ENCODE measurements around the gene OLFML2B.

Gene OLFML2B

DNA sequence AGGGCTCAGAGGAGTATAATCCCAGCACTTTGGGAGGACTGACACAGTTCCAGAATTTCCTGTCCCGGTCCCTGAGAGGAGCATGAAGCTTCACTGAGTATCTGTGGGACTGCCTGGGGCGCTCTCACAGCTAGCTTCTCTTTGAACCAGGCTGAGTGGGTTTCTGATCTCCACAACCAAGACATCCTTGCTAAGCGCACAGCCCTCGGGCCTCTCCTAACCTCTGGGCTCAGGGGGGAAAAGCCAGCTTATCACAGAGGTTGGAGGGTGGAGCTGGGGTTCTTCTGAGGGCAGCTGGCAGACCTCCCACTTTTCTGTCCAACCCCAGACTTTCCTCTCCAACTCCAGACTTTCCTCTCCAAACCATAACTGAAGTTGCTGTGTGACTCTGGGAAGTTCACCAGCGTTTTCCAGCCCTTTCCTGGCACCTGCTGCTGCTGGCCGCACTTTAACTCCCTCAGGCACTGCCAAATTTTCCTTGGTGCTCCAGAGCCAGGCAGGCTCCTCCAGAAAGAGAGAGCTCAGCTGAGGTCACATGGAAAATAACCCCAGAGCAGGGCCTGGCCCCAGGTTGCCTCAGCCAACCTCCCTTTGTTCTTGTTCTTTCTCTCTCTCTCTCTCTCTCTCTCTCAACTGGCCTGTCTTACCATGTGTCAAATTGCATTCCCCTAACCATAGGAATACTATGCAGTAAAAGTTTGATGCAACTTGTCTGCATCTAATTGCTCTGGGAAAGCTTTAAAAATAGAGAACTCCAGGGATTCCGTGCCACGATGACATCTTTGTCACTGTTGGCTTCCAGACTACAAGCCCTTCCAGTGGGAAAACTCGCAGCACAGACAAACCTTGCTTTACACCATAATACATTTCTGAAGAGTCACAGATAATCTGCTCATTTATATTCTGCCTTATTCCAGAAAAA lies 49.5 kb downstream of the OLFML2B start:
- DNase-seq = no peak

DNA sequence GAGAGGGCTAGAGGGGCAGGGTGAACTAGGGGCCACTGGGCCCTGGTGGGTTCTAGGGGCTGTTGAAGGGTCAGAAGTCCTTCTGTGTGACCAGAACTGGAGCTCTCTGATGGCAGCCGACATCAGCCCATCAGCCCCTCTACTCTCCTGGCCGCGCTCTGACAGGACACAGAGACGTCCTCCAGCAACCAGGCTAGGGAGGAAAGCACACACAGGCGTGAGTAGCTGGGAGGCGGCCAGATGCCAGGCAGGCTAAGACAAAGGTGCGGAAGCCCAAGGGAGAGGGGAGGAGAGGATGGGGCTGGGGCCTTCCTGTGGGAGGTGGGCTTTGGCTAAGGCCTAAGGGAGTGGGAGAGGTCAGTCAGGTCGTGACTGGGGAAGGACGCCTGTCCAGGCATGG lies 50.8 kb downstream of the OLFML2B start:
- DNase-seq = no peak

- DNase-seq = no peak
Observed at GRCh38 chr1:161970633-161971032, 53.0 kb downstream of the OLFML2B start.

DNA sequence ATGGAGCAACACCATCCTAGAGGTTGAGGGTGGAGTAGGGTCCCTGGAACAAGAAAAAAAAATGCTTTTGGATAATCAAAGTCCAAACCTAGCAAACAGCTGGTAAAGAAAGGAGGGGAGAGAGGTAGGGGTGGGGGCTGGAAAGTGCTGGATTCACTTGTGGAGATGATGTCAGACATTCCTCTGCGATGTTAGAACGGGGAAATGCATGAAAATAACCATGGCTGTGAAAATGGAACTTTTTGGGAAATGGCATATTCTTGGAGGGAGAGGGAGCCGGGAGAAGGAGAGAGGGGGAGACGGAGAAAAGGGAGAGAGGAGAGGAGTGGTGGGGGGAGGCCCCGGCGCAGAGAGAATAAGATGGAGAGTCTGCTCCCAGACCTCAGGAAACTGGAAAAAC lies 53.6 kb downstream of the OLFML2B start:
- no peak for DNase-seq

DNA sequence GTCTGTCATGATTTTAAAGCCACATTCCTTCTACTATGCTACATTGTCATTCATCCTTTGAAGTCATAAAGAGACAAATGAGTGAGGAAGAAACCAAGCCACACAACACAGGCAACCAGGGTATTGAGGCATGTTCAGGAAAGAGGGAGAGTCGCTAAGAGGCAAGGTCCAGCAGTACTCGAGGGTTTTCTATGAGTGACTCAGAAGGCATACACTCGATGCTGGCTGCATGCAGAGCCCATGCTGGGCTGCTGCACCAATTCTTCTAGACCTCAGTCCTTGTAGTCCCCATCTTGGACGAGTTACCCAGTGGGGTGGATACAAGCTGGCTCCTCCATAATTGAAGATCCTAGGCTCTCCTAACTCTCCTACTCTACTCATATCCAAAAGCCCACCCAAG lies 57.6 kb downstream of the OLFML2B start:
- no peak for DNase-seq

- DNase-seq = peak in 2 of 4 experiments; percentile 31 to 34
Observed at GRCh38 chr1:161962091-161962887, 61.4 kb downstream of the OLFML2B start.

GRCh38 chr1:161958425-161958824 lies 65.2 kb downstream of the OLFML2B start:
- no peak for DNase-seq

DNA sequence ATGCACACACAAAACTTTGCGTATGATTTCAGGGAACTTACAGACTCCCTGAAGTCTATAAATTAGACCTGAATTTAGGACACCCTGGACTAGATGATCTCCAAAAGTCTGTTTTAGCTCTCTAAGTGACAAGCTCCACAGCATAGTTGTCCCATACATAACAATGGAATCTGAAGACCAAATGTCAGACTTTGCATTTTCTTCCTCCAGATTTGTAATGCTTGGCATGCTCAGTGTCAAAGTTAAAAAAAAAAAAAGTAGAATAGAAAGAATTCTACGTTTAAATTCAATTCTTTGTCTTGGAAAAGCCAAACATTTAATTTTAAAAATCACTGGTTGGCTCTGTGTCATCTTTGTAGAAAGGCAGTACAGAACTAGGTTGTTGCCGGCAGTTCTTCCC lies 66.7 kb downstream of the OLFML2B start:
- no peak for DNase-seq

- no peak for DNase-seq
Observed at GRCh38 chr1:161956097-161956496, 67.6 kb downstream of the OLFML2B start.

DNA sequence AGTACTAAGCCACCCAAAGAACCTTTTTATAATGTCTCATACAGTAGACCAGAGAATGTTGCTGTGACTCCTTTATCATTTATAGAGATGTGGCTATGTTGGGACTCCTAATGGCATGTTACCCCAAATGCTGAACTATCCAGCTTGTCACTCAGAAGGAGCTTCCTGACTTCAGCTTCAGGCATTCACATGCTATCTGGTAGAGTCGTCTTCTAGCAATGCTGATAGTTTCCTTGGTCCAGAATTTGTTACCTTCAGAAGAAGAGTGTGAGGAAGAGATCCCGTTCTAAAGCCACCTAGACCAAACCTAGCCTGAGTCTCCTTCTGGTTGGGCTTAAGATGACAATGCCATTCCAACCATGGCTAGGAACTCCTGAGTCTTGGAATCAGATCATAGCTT lies 68.1 kb downstream of the OLFML2B start:
- DNase-seq = no peak

DNA sequence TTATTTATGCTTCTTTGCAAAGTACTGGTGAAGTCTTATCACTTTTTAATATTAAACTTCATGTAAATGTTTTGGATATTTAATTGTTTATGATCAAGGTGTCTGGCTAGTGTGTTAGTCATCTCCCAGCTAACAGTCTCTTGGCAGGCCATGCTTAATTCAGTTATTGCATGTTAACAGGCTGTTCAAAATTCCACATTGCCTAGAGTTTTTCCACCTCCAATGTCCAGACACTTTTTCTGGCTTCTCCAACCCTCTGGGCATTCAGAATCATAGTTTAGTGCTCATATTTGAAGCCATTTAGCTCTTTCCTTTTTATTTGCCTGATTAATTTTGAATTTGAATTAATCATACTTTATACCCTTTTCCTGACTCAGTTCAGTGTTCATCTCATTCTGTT lies 69.2 kb downstream of the OLFML2B start:
- DNase-seq = no peak

DNA sequence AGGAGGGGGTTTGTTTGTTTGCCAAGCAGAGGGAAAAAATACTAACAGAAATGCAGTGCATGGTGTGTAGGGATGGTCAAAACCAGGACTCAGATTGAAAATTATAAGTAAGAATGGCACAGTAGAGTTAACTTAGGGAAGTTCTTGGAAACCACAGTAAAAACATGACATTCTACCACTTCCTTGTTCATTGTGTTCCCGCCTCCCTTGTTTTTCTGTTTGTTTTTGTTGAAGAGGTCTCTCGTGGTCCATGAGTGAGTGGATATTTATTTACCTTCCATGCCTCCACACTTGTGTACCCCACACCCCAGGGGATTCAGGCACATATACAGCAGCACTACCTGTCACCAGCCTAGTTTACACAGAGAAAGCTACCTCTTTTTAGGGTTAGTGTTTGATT lies 69.6 kb downstream of the OLFML2B start:
- peak; percentile 12 to 69 (median 40) for DNase-seq

DNA sequence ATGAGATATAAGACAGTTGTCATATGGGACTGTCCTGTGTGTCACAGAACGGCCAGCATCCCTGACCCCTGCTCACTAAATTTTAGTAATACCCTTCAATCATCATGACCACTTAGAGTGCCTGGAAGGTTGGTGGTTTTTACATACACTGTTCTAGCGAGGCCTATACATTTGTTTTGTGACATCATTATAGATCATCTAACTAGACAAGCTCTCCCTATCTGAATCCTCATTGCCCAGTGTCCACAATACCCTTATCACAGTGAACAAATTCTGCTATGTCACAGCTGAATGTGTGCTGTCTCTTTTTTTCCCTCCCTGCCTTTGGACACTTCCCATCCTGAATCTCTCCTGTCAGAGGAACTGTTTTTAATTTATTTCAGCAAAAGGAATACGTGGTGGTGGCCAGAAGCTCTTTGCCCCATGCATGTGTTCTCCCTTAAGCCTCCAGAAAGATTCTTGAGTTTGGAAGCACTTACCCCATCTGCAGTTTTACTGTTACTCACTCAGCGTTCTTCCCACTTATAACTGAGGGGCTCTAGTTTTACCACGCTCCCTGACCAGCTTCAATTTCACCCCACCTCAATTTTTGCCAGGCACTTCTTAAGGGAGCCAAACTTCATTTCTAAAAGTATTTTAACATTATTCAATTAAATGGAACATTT lies 70.3 kb downstream of the OLFML2B start:
- no peak for DNase-seq

- peak in 3 of 4 experiments; percentile 48 to 71 (median 49) for DNase-seq
Observed at GRCh38 chr1:161952607-161953172, 71.0 kb downstream of the OLFML2B start.

DNA sequence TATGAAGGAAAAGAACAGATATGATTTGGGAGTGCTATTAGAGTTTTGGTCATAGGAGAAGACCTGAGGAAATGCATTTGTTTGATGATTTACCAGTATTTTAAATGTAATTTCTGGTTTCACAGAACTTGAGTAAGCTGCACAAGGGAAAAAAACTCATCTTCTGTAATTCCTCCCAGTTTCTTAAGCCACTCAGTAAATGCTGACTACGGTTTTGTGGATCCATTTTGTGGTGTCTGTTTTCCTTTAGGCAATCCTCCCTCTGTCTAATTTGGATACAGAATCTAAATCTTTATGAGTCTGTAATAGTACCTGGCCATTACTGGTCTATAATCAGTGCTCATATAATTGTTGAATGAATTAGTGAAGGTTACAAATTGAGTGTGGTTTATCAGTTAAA lies 72.0 kb downstream of the OLFML2B start:
- DNase-seq = peak in 1 of 4 experiments; percentile 32

GRCh38 chr1:161950377-161950776 lies 73.3 kb downstream of the OLFML2B start:
- DNase-seq = no peak

DNA sequence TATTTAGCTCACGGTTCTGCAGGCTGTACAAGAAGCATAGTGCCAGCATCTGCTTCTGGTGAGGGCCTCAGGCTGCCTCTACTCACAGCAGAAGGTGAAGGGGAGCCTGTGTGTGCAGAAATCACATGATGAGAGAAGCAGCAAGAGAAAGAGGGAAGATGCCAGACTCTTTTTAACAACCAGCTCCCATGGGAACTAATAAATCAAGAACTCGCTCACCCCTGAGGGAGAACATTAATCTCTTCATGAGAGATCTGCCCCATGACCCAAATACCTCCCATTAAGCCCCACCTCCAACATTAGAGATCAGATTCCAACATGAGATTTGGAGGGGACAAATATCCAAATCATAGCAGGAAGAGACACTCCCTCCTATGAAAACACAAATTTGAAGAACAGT lies 74.1 kb downstream of the OLFML2B start:
- DNase-seq = no peak

DNA sequence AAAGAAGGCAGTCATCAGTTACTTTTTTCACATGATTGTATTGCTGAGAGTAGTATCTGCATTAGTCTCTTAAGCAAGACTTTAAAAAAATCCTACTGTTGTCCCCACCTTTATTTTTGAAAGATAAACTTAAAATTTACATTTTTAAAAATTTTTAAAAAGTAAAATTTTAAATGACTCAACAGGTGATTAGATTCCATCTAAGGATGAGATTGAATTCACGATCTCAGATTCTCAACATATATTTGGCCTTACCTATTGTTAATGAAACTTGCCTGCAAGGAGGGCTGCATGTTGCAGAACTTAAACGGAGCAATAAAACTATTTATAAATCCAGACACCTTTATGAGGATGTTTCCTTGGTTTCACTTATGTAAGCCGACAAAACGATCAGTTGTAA lies 75.2 kb downstream of the OLFML2B start:
- DNase-seq = no peak

- DNase-seq = no peak
Observed at GRCh38 chr1:161946071-161946987, 77.3 kb downstream of the OLFML2B start.

- DNase-seq = no peak
Observed at GRCh38 chr1:161945306-161946060, 78.2 kb downstream of the OLFML2B start.

DNA sequence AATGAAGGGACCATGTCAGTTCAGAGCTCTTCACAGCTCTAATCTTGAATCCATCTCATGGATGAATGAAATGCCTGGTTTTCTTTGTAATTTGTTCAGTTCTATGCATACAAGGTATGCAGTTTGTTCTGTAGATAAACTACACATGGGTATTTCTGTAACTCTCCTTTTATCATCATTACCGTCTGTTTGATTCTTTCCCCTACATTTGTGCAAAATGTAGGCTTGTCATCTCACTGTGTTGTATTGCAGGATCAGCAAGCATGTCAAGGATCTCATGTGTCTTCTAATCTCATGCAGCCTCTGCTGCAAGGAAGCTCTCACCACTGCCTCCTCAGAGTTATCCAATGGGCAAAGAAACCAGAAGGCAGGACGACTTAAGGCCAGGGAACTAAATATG lies 79.3 kb downstream of the OLFML2B start:
- no peak for DNase-seq

Measured in suppressor macrophage (primary cell).